GM12892 (cell line): ENCODE data around the gene UTP14A.

Source experiments
- POLR2A ChIP-seq: IDR thresholded peaks from 2 replicates; pipeline ENCODE4 v1.6.1; 2011; ENCODE audit warnings: low read depth, low read length, control low read depth
- POLR2AphosphoS5 ChIP-seq: IDR thresholded peaks from 2 replicates; pipeline ENCODE4 v1.6.1; 2011; ENCODE audit warnings: low read depth, low read length, control low read depth

GRCh38 chrX:129940721-129941120, 34.8 kb downstream of the UTP14A start:
- TF ChIP-seq POLR2A (no peak), POLR2AphosphoS5 (no peak)
